K562 (cell line): ENCODE results near the gene SLC26A1. TPM values are rescaled to one million over a fixed set of nuclear protein-coding genes. Genes with fewer than 3 reads are reported as not detected.
A peak's percentile ranks its signal among the peaks of the same experiment; 100 is the strongest.

Source experiments
- CEBPB ChIP-seq: fragments of 450-650 bp; IDR thresholded peaks from 2 replicates; pipeline ENCODE4 v1.6.1; 2016; ENCODE audit warnings: missing genetic modification characterization, missing compliant biosample characterization
- ESRRA ChIP-seq: fragments of 450-650 bp; IDR thresholded peaks from 2 replicates; pipeline ENCODE4 v1.6.1; 2014; ENCODE audit warnings: low read depth, mild to moderate bottlenecking, moderate library complexity, borderline replicate concordance
- FUS ChIP-seq: fragments of 200-400 bp; formaldehyde crosslinking; optimal IDR thresholded peaks from 2 replicates; pipeline ENCODE3; 2017; ENCODE audit warnings: low read depth, low read length
- HDAC2 ChIP-seq: fragments of 450-650 bp; IDR thresholded peaks from 2 replicates; pipeline ENCODE4 v1.6.1; 2016; ENCODE audit warnings: mild to moderate bottlenecking
- HMG20A ChIP-seq: fragments of 450-650 bp; formaldehyde crosslinking; conservative IDR thresholded peaks from 2 replicates; pipeline ENCODE4 v1.4.0; 2020; ENCODE audit warnings: mild to moderate bottlenecking, mixed read lengths
- JUND ChIP-seq, 2 experiments: IDR thresholded peaks; 2 replicates in 1 of 2; 3 replicates in 1 of 2; pipeline ENCODE4 v1.6.1; 2011; ENCODE audit warnings: borderline replicate concordance in 2 of 2, low read depth in 2 of 2, low read length in 2 of 2, improper control_type of control experiment in 1 of 2, missing biosample characterization in 1 of 2, missing genetic modification characterization in 1 of 2, missing genetic modification reagents in 1 of 2
- PCBP1 ChIP-seq: fragments of 200-400 bp; formaldehyde crosslinking; IDR thresholded peaks from 2 replicates; pipeline ENCODE4 v1.6.1; 2018; ENCODE audit warnings: mild to moderate bottlenecking, low read depth, low read length; ENCODE audit not compliant: poor library complexity, severe bottlenecking
- PHF21A ChIP-seq: fragments of 450-650 bp; IDR thresholded peaks from 2 replicates; pipeline ENCODE4 v1.6.1; 2017; ENCODE audit warnings: low read depth, borderline replicate concordance
- POLR2G ChIP-seq: fragments of 200-400 bp; formaldehyde crosslinking; IDR thresholded peaks from 2 replicates; pipeline ENCODE4 v1.6.1; 2017; ENCODE audit warnings: low read depth, mild to moderate bottlenecking, antibody characterized with exemption, low read length, moderate library complexity
- PTTG1 ChIP-seq: fragments of 450-650 bp; IDR thresholded peaks from 2 replicates; pipeline ENCODE4 v1.6.1; 2016; ENCODE audit warnings: low read depth, mild to moderate bottlenecking, missing genetic modification characterization, missing compliant biosample characterization
- RNF219 ChIP-seq: fragments of 250-450 bp; sonication (Bioruptor Pico); IDR thresholded peaks from 2 replicates; pipeline ENCODE4 v1.5.0; 2022; ENCODE audit warnings: mild to moderate bottlenecking
- SRSF3 ChIP-seq: fragments of 200-400 bp; formaldehyde crosslinking; IDR thresholded peaks from 2 replicates; pipeline ENCODE4 v1.6.1; 2016; ENCODE audit warnings: mild to moderate bottlenecking, low read length, moderate library complexity; ENCODE audit not compliant: insufficient read depth
- THRAP3 ChIP-seq: fragments of 450-650 bp; IDR thresholded peaks from 2 replicates; pipeline ENCODE4 v1.6.1; 2016; ENCODE audit warnings: mild to moderate bottlenecking, inconsistent platforms, borderline replicate concordance
- TRIM28 ChIP-seq: fragments of 450-650 bp; IDR thresholded peaks from 2 replicates; pipeline ENCODE4 v1.6.1; 2017
- ZFX ChIP-seq: sonication (generic); formaldehyde crosslinking; IDR thresholded peaks from 2 replicates; pipeline ENCODE4 v1.8.0; 2022; ENCODE audit warnings: mild to moderate bottlenecking, missing genetic modification reagents, moderate library complexity
- ZNF41 ChIP-seq: fragments of 250-450 bp; sonication (Bioruptor Pico); conservative IDR thresholded peaks from 2 replicates; pipeline ENCODE4 v1.4.0; 2020; ENCODE audit warnings: mild to moderate bottlenecking
- ZNF695 ChIP-seq: fragments of 450-650 bp; formaldehyde crosslinking; IDR thresholded peaks from 2 replicates; pipeline ENCODE4 v1.4.0; 2020; ENCODE audit warnings: mild to moderate bottlenecking, moderate library complexity
- polyA plus RNA-seq, 8 experiments: library from polyadenylated mRNA; depleted of rRNA in 4 of 8; stranded (reverse) in 5 of 8; unstranded in 3 of 8; fragments of >200 nt; fragmentation: Nextera tagmentation in 2 of 8; fragmentation: Illumina TruSeq in 1 of 8; extraction: Ambion mirVana in 2 of 8; extraction: Trizol in 1 of 8; gene quantifications; 2 replicates each; pipeline versions ENCODE4 v1.2.1 to v1.2.3, GENCODE V29; 2011 to 2014; ENCODE audit warnings: inconsistent platforms in 1 of 8, missing spikeins in 1 of 8
- total RNA-seq, 7 experiments: library from RNA; depleted of rRNA in 6 of 7; stranded (reverse); fragments of >200 nt in 6 of 7; fragmentation: Illumina TruSeq in 2 of 7; extraction: Trizol in 2 of 7; gene quantifications; 2 replicates each; pipeline versions ENCODE4 v1.2.1 to v1.2.3, GENCODE V29; 2011 to 2021; ENCODE audit warnings: low replicate concordance in 1 of 7

The SLC26A1 gene
- total and polyA plus RNA-seq, 9 of the 15 experiments (the other 6 are each of a cell fraction or from before 2014, with no cell fraction given) = 0.11 to 4.2 (median 0.95) TPM

GRCh38 chr4:991451-992296 is 1.5 kb downstream of the SLC26A1 start (continued):
- TF ChIP-seq PCBP1 = peak; percentile 55
- TF ChIP-seq CEBPB (tag) = 0 out of 2 replicates have a peak, but pooled peaks have one; percentile 21
- no peak for TF ChIP-seq HMG20A
- TF ChIP-seq SRSF3 = no peak
- TF ChIP-seq RNF219 (CRISPR knock-in tag) = no peak
- TF ChIP-seq POLR2G = peak; percentile 11; the same call in 1 of the 2 replicates
- no peak for TF ChIP-seq ESRRA
- no peak for TF ChIP-seq ZNF695
- TF ChIP-seq PHF21A = no peak
- TF ChIP-seq FUS = no peak
- no peak for TF ChIP-seq PTTG1 (tag)
- TF ChIP-seq THRAP3 = no peak
- TF ChIP-seq JUND (IDR thresholded peaks at IDR 0.05; ENCODE audit: borderline replicate concordance, low read depth, low read length) = no peak
- no peak for TF ChIP-seq JUND (tag; IDR thresholded peaks at IDR 0.05; ENCODE audit: borderline replicate concordance, low read depth, low read length)
- TF ChIP-seq HDAC2 = no peak
- no peak for TF ChIP-seq ZNF41 (CRISPR knock-in tag)
- TF ChIP-seq ZFX (CRISPR knock-in tag) = no peak
- TF ChIP-seq TRIM28 = no peak
